Keratinocyte (primary cell): ENCODE data around the gene GREM2. TPM values are rescaled to one million over a fixed set of nuclear protein-coding genes. Genes with fewer than 3 reads are reported as not detected.

Experiments used
- DNase-seq: peaks from one replicate; pipeline ENCODE4 v3.0.0-alpha.2; 2011; ENCODE audit warnings: low read depth, missing footprints, low spot score
- FAIRE-seq: peaks from 2 replicates; lab custom pipeline; 2011; peaks lifted over from hg19 to GRCh38; lab: Jason Lieb, UNC
- H2AFZ ChIP-seq: 2 replicates; pipeline ENCODE4 v1.6.0; 2012; ENCODE audit warnings: low read length, control low read depth, inconsistent platforms; ENCODE audit not compliant: control insufficient read depth
- H3K27ac ChIP-seq: 2 replicates; pipeline ENCODE4 v1.5.1; 2011; ENCODE audit warnings: low read length; ENCODE audit not compliant: control insufficient read depth, insufficient read depth
- H3K27me3 ChIP-seq: 3 replicates; pipeline ENCODE4 v1.6.0; 2011; ENCODE audit warnings: low read length; ENCODE audit not compliant: control insufficient read depth, insufficient read depth; ENCODE audit errors: extremely low read depth
- H3K36me3 ChIP-seq, 2 experiments: 2 replicates in 1 of 2; 3 replicates in 1 of 2; pipeline ENCODE4 v1.5.1; 2011; ENCODE audit warnings: low read length in 2 of 2, mild to moderate bottlenecking in 1 of 2; ENCODE audit not compliant: control insufficient read depth in 2 of 2, insufficient read depth in 2 of 2; ENCODE audit errors: extremely low read depth in 1 of 2
- H3K4me1 ChIP-seq: 3 replicates; pipeline ENCODE4 v1.5.1; 2011; ENCODE audit warnings: low read length; ENCODE audit not compliant: control insufficient read depth, insufficient read depth; ENCODE audit errors: extremely low read depth
- H3K4me2 ChIP-seq: 3 replicates; pipeline ENCODE4 v1.6.0; 2011; ENCODE audit warnings: low read depth, low read length; ENCODE audit not compliant: control insufficient read depth, insufficient read depth; ENCODE audit errors: extremely low read depth
- H3K4me3 ChIP-seq, 3 experiments: fragments of 200-600 bp in 1 of 3; sonication (generic) in 1 of 3; 2 replicates in 2 of 3; 3 replicates in 1 of 3; pipeline ENCODE4 v1.5.1; 2011 to 2016; ENCODE audit warnings: low read length in 3 of 3, mild to moderate bottlenecking in 3 of 3, control low read depth in 2 of 3, inconsistent platforms in 1 of 3, low read depth in 1 of 3, mixed read lengths in 1 of 3, mixed run types in 1 of 3, moderate library complexity in 1 of 3; ENCODE audit not compliant: control insufficient read depth in 2 of 3, insufficient read depth in 2 of 3; ENCODE audit errors: extremely low read depth in 1 of 3
- H3K79me2 ChIP-seq: 2 replicates; pipeline ENCODE4 v1.6.0; 2012; ENCODE audit warnings: low read length; ENCODE audit not compliant: control insufficient read depth, insufficient read depth
- H3K9ac ChIP-seq: 3 replicates; pipeline ENCODE4 v1.6.0; 2011; ENCODE audit warnings: low read length; ENCODE audit not compliant: control insufficient read depth, insufficient read depth; ENCODE audit errors: extremely low read depth
- H3K9me1 ChIP-seq: 3 replicates; pipeline ENCODE4 v1.6.0; 2011; ENCODE audit warnings: low read length; ENCODE audit not compliant: control insufficient read depth, insufficient read depth; ENCODE audit errors: extremely low read depth
- H3K9me3 ChIP-seq: 2 replicates; pipeline ENCODE4 v1.5.1; 2012; ENCODE audit warnings: low read depth, low read length; ENCODE audit not compliant: control insufficient read depth
- H4K20me1 ChIP-seq: 3 replicates; pipeline ENCODE4 v1.6.0; 2011; ENCODE audit warnings: low read length; ENCODE audit not compliant: control insufficient read depth, insufficient read depth; ENCODE audit errors: extremely low read depth
- CTCF ChIP-seq, 3 experiments: IDR thresholded peaks in 1 of 3; conservative IDR thresholded peaks in 1 of 3; optimal IDR thresholded peaks in 1 of 3; 2 replicates in 2 of 3; 3 replicates in 1 of 3; pipeline versions ENCODE3 to v1.5.1; 2011; ENCODE audit warnings: low read length in 3 of 3, mild to moderate bottlenecking in 3 of 3, moderate library complexity in 2 of 3, control low read depth in 1 of 3, inconsistent platforms in 1 of 3; ENCODE audit not compliant: insufficient read depth in 2 of 3; ENCODE audit errors: extremely low read depth in 1 of 3
- EZH2 ChIP-seq: IDR thresholded peaks from one replicate; pipeline ENCODE4 v1.6.1; 2012; ENCODE audit warnings: inconsistent platforms, mild to moderate bottlenecking, low read length, moderate library complexity
- dilution Hi-C: fragments of 300-500 bp; cut with MboI; formaldehyde crosslinking; loops from one replicate; pipeline ENCODE4 v1.7.0; 2020; ENCODE audit warnings: low sequenced_read_pairs; ENCODE audit not compliant: extremely low pct_ligation_motif_present
- polyA plus RNA-seq, 5 experiments: library from polyadenylated mRNA; depleted of rRNA in 3 of 5; stranded (reverse) in 3 of 5; stranded (forward) in 1 of 5; unstranded in 1 of 5; fragments of >200 nt; gene quantifications; 1 replicate in 1 of 5; 2 replicates in 3 of 5; 3 replicates in 1 of 5; pipeline versions ENCODE4 v1.2.1 to v1.2.3, GENCODE V29; 2011 to 2012; ENCODE audit warnings: missing spikeins in 2 of 5, low read depth in 1 of 5, low replicate concordance in 1 of 5

GREM2 gene
- polyA plus RNA-seq, 1 donor (not counting 4 experiments of a cell fraction or from before 2014, with no cell fraction given), result not detected

GRCh38 chr1:240656531-240656930, 44.6 kb upstream of the GREM2 start:
- Histone ChIP-seq H2AFZ (no peak overlapping the region), H3K9me1 (no peaks in the 10 kb centered on the region), H3K4me1 (no peaks in the 10 kb centered on the region), H3K9me3 (no peaks in the 10 kb centered on the region), H3K79me2 (no peaks in the 10 kb centered on the region), H3K27me3 (no peaks in the 10 kb centered on the region), H3K9ac (no peak overlapping the region), H3K4me2 (no peak overlapping the region), H4K20me1 (no peaks in the 10 kb centered on the region), H3K27ac (no peak overlapping the region), H3K4me3 (no peak overlapping the region), H3K36me3 (no peaks in the 10 kb centered on the region)
- TF ChIP-seq CTCF (optimal IDR thresholded peaks at IDR 0.05 in 1 of 3, IDR thresholded peaks at IDR 0.05 in 1 of 3, conservative IDR thresholded peaks at IDR 0.05 in 1 of 3; ENCODE audit: extremely low read depth in 1 of 3, insufficient read depth in 2 of 3, low read length in 3 of 3) (no peak), EZH2 (no peak)
- FAIRE-seq (no peak), DNase-seq (no peak)
- dilution Hi-C loops, result no loop called here

- DNase-seq (no peak), FAIRE-seq (no peak)
- dilution Hi-C loops, result no loop called here
- no peaks in the 10 kb centered on the region for H3K27me3 ChIP-seq
- no peaks in the 10 kb centered on the region for H3K79me2 ChIP-seq
- H3K4me2 ChIP-seq, result no peak overlapping the region
- H3K36me3 ChIP-seq, result no peaks in the 10 kb centered on the region
- TF ChIP-seq EZH2, result no peak
- TF ChIP-seq CTCF (optimal IDR thresholded peaks at IDR 0.05 in 1 of 3, IDR thresholded peaks at IDR 0.05 in 1 of 3, conservative IDR thresholded peaks at IDR 0.05 in 1 of 3; ENCODE audit: extremely low read depth in 1 of 3, insufficient read depth in 2 of 3, low read length in 3 of 3), result no peak
- H3K4me1 ChIP-seq, result no peaks in the 10 kb centered on the region
- H2AFZ ChIP-seq, result no peak overlapping the region
- no peaks in the 10 kb centered on the region for H3K9me1 ChIP-seq
- no peak overlapping the region for H3K27ac ChIP-seq
- H3K9me3 ChIP-seq, result no peaks in the 10 kb centered on the region
- no peak overlapping the region for H3K9ac ChIP-seq
- H4K20me1 ChIP-seq, result no peaks in the 10 kb centered on the region
- H3K4me3 ChIP-seq, result no peak overlapping the region
Measured at GRCh38 chr1:240652961-240653409, 41.0 kb upstream of the GREM2 start.
